PC-9 (cell line): ENCODE data around the gene BPIFA2. TPM values are rescaled to one million over a fixed set of nuclear protein-coding genes. Genes with fewer than 3 reads are reported as not detected.

Experiments
- BruUV-seq: library from RNA; stranded (reverse); fragments of 400-500 nt; replicated peaks from 2 replicates; lab custom pipeline; 2021; lab: Mats Ljungman, UMichigan
- CTCF ChIA-PET: fragments of 300-600 bp; sonication (Branson Sonifier 250); formaldehyde crosslinking; loops from one replicate; lab custom pipeline; 2022; ENCODE audit warnings: antibody characterized with exemption; lab: Charles Lee
- POLR2A ChIA-PET: fragments of 300-600 bp; sonication (Branson Sonifier 250); formaldehyde crosslinking; loops from one replicate; lab custom pipeline; 2022; ENCODE audit warnings: antibody characterized with exemption; ENCODE audit not compliant: unreplicated experiment; lab: Charles Lee
- DNase-seq, 2 experiments: peaks; one replicate each; pipeline versions ENCODE4 v3.0.0 to v3.0.0-alpha.2; 2015 to 2022; ENCODE audit warnings: mixed read lengths in 1 of 2
- H2AFZ ChIP-seq: fragments of 200-600 bp; sonication (generic); 2 replicates; pipeline ENCODE4 v1.8.1; 2017; ENCODE audit warnings: antibody characterized with exemption
- H3F3A ChIP-seq: fragments of 200-600 bp; sonication (generic); 2 replicates; pipeline ENCODE4 v1.8.1; 2017; ENCODE audit warnings: antibody characterized with exemption, mild to moderate bottlenecking, low read depth; ENCODE audit not compliant: insufficient read depth
- H3K27ac ChIP-seq: fragments of 200-600 bp; sonication (generic); 2 replicates; pipeline ENCODE4 v1.6.1; 2016; ENCODE audit warnings: mixed run types
- H3K27me3 ChIP-seq: fragments of 200-600 bp; sonication (generic); 2 replicates; pipeline ENCODE4 v1.6.1; 2016; ENCODE audit warnings: low read depth, mixed run types; ENCODE audit not compliant: insufficient read depth
- H3K36me3 ChIP-seq: fragments of 200-600 bp; sonication (generic); 2 replicates; pipeline ENCODE4 v1.6.1; 2016; ENCODE audit warnings: low read depth, mixed run types
- H3K4me1 ChIP-seq: fragments of 200-600 bp; sonication (generic); replicated peaks from 2 replicates; pipeline ENCODE4 v1.6.1; 2016; ENCODE audit warnings: mixed run types; ENCODE audit not compliant: insufficient read depth
- H3K4me2 ChIP-seq: fragments of 200-600 bp; sonication (generic); 2 replicates; pipeline ENCODE4 v1.6.1; 2017; ENCODE audit warnings: mixed run types
- H3K4me3 ChIP-seq: fragments of 200-600 bp; sonication (generic); 2 replicates; pipeline ENCODE4 v1.6.1; 2016; ENCODE audit warnings: mixed run types
- H3K79me2 ChIP-seq: fragments of 200-600 bp; sonication (generic); 2 replicates; pipeline ENCODE4 v1.6.1; 2017; ENCODE audit warnings: low read depth, mixed run types
- H3K9me2 ChIP-seq: fragments of 200-600 bp; sonication (generic); 2 replicates; pipeline ENCODE4 v1.8.1; 2017; ENCODE audit warnings: mild to moderate bottlenecking; ENCODE audit not compliant: insufficient read depth
- H3K9me3 ChIP-seq: fragments of 200-600 bp; sonication (generic); 2 replicates; pipeline ENCODE4 v1.8.1; 2016; ENCODE audit warnings: low read depth; ENCODE audit not compliant: insufficient read depth
- H4K20me1 ChIP-seq: fragments of 200-600 bp; sonication (generic); 2 replicates; pipeline ENCODE4 v1.8.1; 2017; ENCODE audit not compliant: insufficient read depth
- CTCF ChIP-seq: fragments of 200-600 bp; sonication (generic); conservative IDR thresholded peaks from 2 replicates; pipeline ENCODE4 v1.6.1; 2017; ENCODE audit warnings: mixed run types, antibody characterized with exemption, mild to moderate bottlenecking, moderate library complexity
- EZH2 ChIP-seq: fragments of 200-600 bp; sonication (generic); IDR thresholded peaks from 2 replicates; pipeline ENCODE4 v1.8.0; 2017; ENCODE audit warnings: antibody characterized with exemption, low read depth
- intact Hi-C: fragments of 100-400 bp; cut with micrococcal nuclease; formaldehyde crosslinking; loops from one replicate; pipeline ENCODE4 v1.10.0; 2022; ENCODE audit not compliant: unreplicated experiment
- total RNA-seq: library from RNA; stranded (reverse); gene quantifications from 2 replicates; pipeline ENCODE4 v1.2.3, GENCODE V29; 2021

The BPIFA2 gene
- total RNA-seq, 1 experiment from 2014 or later = not detected

- no peak overlapping the region for H3K27ac ChIP-seq
- H3K27me3 ChIP-seq = peaks cover 45% of the 10 kb centered on the region
- H3F3A ChIP-seq = no peaks in the 10 kb centered on the region
- H3K36me3 ChIP-seq = no peaks in the 10 kb centered on the region
- H3K4me3 ChIP-seq = no peak overlapping the region
- POLR2A ChIA-PET = no interaction called here
- no peaks in the 10 kb centered on the region for H3K9me3 ChIP-seq
- no peaks in the 10 kb centered on the region for H3K4me1 ChIP-seq
- H3K4me2 ChIP-seq = no peak overlapping the region
- no peaks in the 10 kb centered on the region for H3K79me2 ChIP-seq
- TF ChIP-seq EZH2 (no peak), CTCF (no peak)
- intact Hi-C loops = no loop called here
- no peak overlapping the region for H2AFZ ChIP-seq
- no peak for DNase-seq
- no peaks in the 10 kb centered on the region for H4K20me1 ChIP-seq
- BruUV-seq = no TSS peak
- CTCF ChIA-PET = no interaction called here
- H3K9me2 ChIP-seq = no peaks in the 10 kb centered on the region
These were observed 24.0 kb downstream of the BPIFA2 start for GRCh38 chr20:33191955-33192354.

GRCh38 chr20:33192912-33193501 lies 25.0 kb downstream of the BPIFA2 start:
- intact Hi-C loops = no loop called here
- Histone ChIP-seq H3K9me2 (no peaks in the 10 kb centered on the region), H3K27me3 (peaks cover 55% of the 10 kb centered on the region), H3K27ac (no peak overlapping the region), H3K4me3 (no peak overlapping the region), H3K9me3 (no peaks in the 10 kb centered on the region), H3K36me3 (no peaks in the 10 kb centered on the region), H3K4me2 (no peak overlapping the region), H3F3A (no peaks in the 10 kb centered on the region), H2AFZ (no peak overlapping the region), H4K20me1 (no peaks in the 10 kb centered on the region), H3K79me2 (no peaks in the 10 kb centered on the region), H3K4me1 (no peaks in the 10 kb centered on the region)
- BruUV-seq = no TSS peak
- ChIA-PET CTCF (no interaction called here), POLR2A (no interaction called here)
- DNase-seq = no peak
- TF ChIP-seq EZH2 (no peak), CTCF (no peak)

- ChIA-PET POLR2A (no interaction called here), CTCF (no interaction called here)
- no peaks in the 10 kb centered on the region for H3K9me3 ChIP-seq
- H3K27me3 ChIP-seq = peaks cover 89% of the 10 kb centered on the region
- H3K4me2 ChIP-seq = no peak overlapping the region
- no peak overlapping the region for H3K4me3 ChIP-seq
- TF ChIP-seq CTCF = no peak
- no peak for TF ChIP-seq EZH2
- no TSS peak for BruUV-seq
- no peak for DNase-seq
- no peaks in the 10 kb centered on the region for H3K36me3 ChIP-seq
- intact Hi-C loops = no loop called here
- H3F3A ChIP-seq = no peaks in the 10 kb centered on the region
- H4K20me1 ChIP-seq = no peaks in the 10 kb centered on the region
- no peaks in the 10 kb centered on the region for H3K4me1 ChIP-seq
- no peaks in the 10 kb centered on the region for H3K9me2 ChIP-seq
- H3K27ac ChIP-seq = no peak overlapping the region
- no peaks in the 10 kb centered on the region for H3K79me2 ChIP-seq
- no peak overlapping the region for H2AFZ ChIP-seq
These were observed 31.1 kb downstream of the BPIFA2 start for GRCh38 chr20:33199026-33199425.
